Measurements from ENCODE around the gene ERMP1.

DNA sequence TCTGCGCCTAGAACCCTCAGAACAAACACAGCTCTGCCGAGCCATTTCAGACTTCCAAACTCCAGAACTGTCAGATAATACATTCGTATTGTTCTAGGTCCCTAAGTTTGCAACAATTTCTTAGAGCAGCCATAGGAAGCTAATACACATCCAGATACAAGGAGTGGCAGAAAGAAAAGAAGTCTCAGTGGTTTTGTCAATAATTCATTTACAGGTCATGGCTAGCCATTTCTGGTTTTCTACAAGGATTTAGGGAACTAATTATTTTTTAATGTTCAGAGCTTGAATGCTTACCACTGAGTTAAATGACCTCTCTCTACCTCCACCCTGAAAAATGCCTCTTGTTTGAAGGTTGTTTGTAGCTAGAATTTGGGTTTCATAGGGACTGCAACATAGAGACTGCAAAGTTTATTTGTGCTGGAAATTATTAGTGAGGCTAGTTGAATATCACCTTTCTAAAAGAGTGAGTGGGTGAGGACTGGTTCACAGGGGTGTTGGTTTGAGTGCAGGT, 15.5 kb upstream of the ERMP1 start:
- TF ChIP-seq, protein P1, sequence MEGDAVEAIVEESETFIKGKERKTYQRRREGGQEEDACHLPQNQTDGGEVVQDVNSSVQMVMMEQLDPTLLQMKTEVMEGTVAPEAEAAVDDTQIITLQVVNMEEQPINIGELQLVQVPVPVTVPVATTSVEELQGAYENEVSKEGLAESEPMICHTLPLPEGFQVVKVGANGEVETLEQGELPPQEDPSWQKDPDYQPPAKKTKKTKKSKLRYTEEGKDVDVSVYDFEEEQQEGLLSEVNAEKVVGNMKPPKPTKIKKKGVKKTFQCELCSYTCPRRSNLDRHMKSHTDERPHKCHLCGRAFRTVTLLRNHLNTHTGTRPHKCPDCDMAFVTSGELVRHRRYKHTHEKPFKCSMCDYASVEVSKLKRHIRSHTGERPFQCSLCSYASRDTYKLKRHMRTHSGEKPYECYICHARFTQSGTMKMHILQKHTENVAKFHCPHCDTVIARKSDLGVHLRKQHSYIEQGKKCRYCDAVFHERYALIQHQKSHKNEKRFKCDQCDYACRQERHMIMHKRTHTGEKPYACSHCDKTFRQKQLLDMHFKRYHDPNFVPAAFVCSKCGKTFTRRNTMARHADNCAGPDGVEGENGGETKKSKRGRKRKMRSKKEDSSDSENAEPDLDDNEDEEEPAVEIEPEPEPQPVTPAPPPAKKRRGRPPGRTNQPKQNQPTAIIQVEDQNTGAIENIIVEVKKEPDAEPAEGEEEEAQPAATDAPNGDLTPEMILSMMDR (IDR thresholded peaks at IDR 0.05; ENCODE audit: low read depth, low read length): no peak
- TF ChIP-seq, protein P2, sequence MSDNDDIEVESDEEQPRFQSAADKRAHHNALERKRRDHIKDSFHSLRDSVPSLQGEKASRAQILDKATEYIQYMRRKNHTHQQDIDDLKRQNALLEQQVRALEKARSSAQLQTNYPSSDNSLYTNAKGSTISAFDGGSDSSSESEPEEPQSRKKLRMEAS (IDR thresholded peaks at IDR 0.05; ENCODE audit: low read depth, low read length): no peak
